ENCODE data around the gene NBAS.
"Not testable (repeated sequence)": the region's sequence is repeated elsewhere in the genome, so short reads cannot be mapped to it uniquely, and the experiment has no call there.

GRCh38 chr2:15499251-15499650, 61.9 kb downstream of the NBAS start:
- TF ChIP-seq NFIC (IDR thresholded peaks at IDR 0.05; ENCODE audit: borderline replicate concordance); YY1 (IDR thresholded peaks at IDR 0.05; ENCODE audit: low read depth); CTCF (IDR thresholded peaks at IDR 0.05); FOXM1 (IDR thresholded peaks at IDR 0.05; ENCODE audit: low read depth); POLR2AphosphoS5 (IDR thresholded peaks at IDR 0.05; ENCODE audit: low read depth, low read length); REST (IDR thresholded peaks at IDR 0.05; ENCODE audit: low read depth, low read length); SIN3A (IDR thresholded peaks at IDR 0.05; ENCODE audit: borderline replicate concordance, low read depth, low read length); EP300 (IDR thresholded peaks at IDR 0.05; ENCODE audit: borderline replicate concordance in 1 of 2, low read depth in 1 of 2, low read length in 1 of 2); USF1 (IDR thresholded peaks at IDR 0.05; ENCODE audit: borderline replicate concordance, low read depth); FOXJ3 (CRISPR knock-in tag; IDR thresholded peaks at IDR 0.05); IRF3 (IDR thresholded peaks at IDR 0.05; ENCODE audit: low read depth, low read length): not testable (repeated sequence)

All from SK-N-SH (cell line).